ENCODE data around the gene TMEM89.

TMEM89 gene

GRCh38 chr3:48591436-48591835 lies 30.1 kb downstream of the TMEM89 start:
- Histone ChIP-seq H3K27me3 (peaks cover 88% of the 10 kb centered on the region), H3K4me3 (ENCODE audit: low read depth in 1 of 2, low read length in 1 of 2) (no peak overlapping the region), H3K9me3 (no peaks in the 10 kb centered on the region), H3K36me3 (no peaks in the 10 kb centered on the region), H3K27ac (no peak overlapping the region), H3K4me1 (ENCODE audit: control insufficient read depth in 1 of 2, insufficient read depth in 1 of 2, low read depth in 1 of 2, low read length in 1 of 2) (no peaks in the 10 kb centered on the region)
- TF ChIP-seq CTCF (IDR thresholded peaks at IDR 0.05) = no peak

- Histone ChIP-seq H3K27me3 (peaks cover 56% of the 10 kb centered on the region), H3K4me1 (ENCODE audit: control insufficient read depth in 1 of 2, insufficient read depth in 1 of 2, low read depth in 1 of 2, low read length in 1 of 2) (no peaks in the 10 kb centered on the region), H3K4me3 (ENCODE audit: low read depth in 1 of 2, low read length in 1 of 2) (no peak overlapping the region), H3K27ac (no peak overlapping the region), H3K36me3 (no peaks in the 10 kb centered on the region), H3K9me3 (no peaks in the 10 kb centered on the region)
- no peak for TF ChIP-seq CTCF (IDR thresholded peaks at IDR 0.05)
These were observed 33.3 kb downstream of the TMEM89 start for GRCh38 chr3:48588230-48588629.

- H3K36me3 ChIP-seq = no peaks in the 10 kb centered on the region
- no peak for TF ChIP-seq CTCF (IDR thresholded peaks at IDR 0.05)
- H3K4me1 ChIP-seq (ENCODE audit: control insufficient read depth in 1 of 2, insufficient read depth in 1 of 2, low read depth in 1 of 2, low read length in 1 of 2) = no peaks in the 10 kb centered on the region
- no peaks in the 10 kb centered on the region for H3K9me3 ChIP-seq
- H3K4me3 ChIP-seq (ENCODE audit: low read depth in 1 of 2, low read length in 1 of 2) = no peak overlapping the region
- H3K27me3 ChIP-seq = peaks cover 51% of the 10 kb centered on the region
- H3K27ac ChIP-seq = no peak overlapping the region
These were observed 33.9 kb downstream of the TMEM89 start for GRCh38 chr3:48587686-48588085.

GRCh38 chr3:48585411-48585810 lies 36.2 kb downstream of the TMEM89 start:
- H3K4me3 ChIP-seq (ENCODE audit: low read depth in 1 of 2, low read length in 1 of 2) = no peak overlapping the region

GRCh38 chr3:48584836-48585235 lies 36.7 kb downstream of the TMEM89 start:
- no peaks in the 10 kb centered on the region for H3K4me1 ChIP-seq (ENCODE audit: control insufficient read depth in 1 of 2, insufficient read depth in 1 of 2, low read depth in 1 of 2, low read length in 1 of 2)
- no peaks in the 10 kb centered on the region for H3K36me3 ChIP-seq
- no peak overlapping the region for H3K27ac ChIP-seq

More at GRCh38 chr3:48585411-48585810, 36.2 kb downstream of the TMEM89 start:
- H3K36me3 ChIP-seq = no peaks in the 10 kb centered on the region
- H3K27me3 ChIP-seq = peaks cover 28% of the 10 kb centered on the region
- H3K4me1 ChIP-seq (ENCODE audit: control insufficient read depth in 1 of 2, insufficient read depth in 1 of 2, low read depth in 1 of 2, low read length in 1 of 2) = no peaks in the 10 kb centered on the region
- TF ChIP-seq CTCF (IDR thresholded peaks at IDR 0.05) = no peak
- no peaks in the 10 kb centered on the region for H3K9me3 ChIP-seq
- no peak overlapping the region for H3K27ac ChIP-seq

More at GRCh38 chr3:48584836-48585235, 36.7 kb downstream of the TMEM89 start:
- Histone ChIP-seq H3K4me3 (ENCODE audit: low read depth in 1 of 2, low read length in 1 of 2) (no peak overlapping the region), H3K27me3 (peaks cover 22% of the 10 kb centered on the region), H3K9me3 (no peaks in the 10 kb centered on the region)
- no peak for TF ChIP-seq CTCF (IDR thresholded peaks at IDR 0.05)

Data from neutrophil (primary cell).